Measurements from ENCODE around the gene MLC1.

The MLC1 gene

GRCh38 chr22:50014053-50014501 lies 71.1 kb downstream of the MLC1 start:
- DNase-seq, result no peak

- DNase-seq, result no peak
These were observed 72.7 kb downstream of the MLC1 start, which contains the start of gene IL17REL for GRCh38 chr22:50012211-50013181. Gene IL17REL, minus strand, starts transcription at chr22:50012765. Its CDS starts 119 bp downstream, at chr22:50012646.

GRCh38 chr22:50011447-50012210 lies 73.6 kb downstream of the MLC1 start:
- DNase-seq, result peak; percentile 23

- no peak for DNase-seq
These were observed 74.4 kb downstream of the MLC1 start for GRCh38 chr22:50010676-50011446.

- DNase-seq, result no peak
These were observed 75.2 kb downstream of the MLC1 start for GRCh38 chr22:50009765-50010675.

Measured in COR-L47 (cell line).